PC-9 (cell line): ENCODE measurements around the gene RCE1. TPM values are rescaled to one million over a fixed set of nuclear protein-coding genes. Genes with fewer than 3 reads are reported as not detected.

Experiments
- BruUV-seq: library from RNA; stranded (reverse); fragments of 400-500 nt; replicated peaks from 2 replicates; lab custom pipeline; 2021; lab: Mats Ljungman, UMichigan
- CTCF ChIA-PET: fragments of 300-600 bp; sonication (Branson Sonifier 250); formaldehyde crosslinking; loops from one replicate; lab custom pipeline; 2022; ENCODE audit warnings: antibody characterized with exemption; lab: Charles Lee
- POLR2A ChIA-PET: fragments of 300-600 bp; sonication (Branson Sonifier 250); formaldehyde crosslinking; loops from one replicate; lab custom pipeline; 2022; ENCODE audit warnings: antibody characterized with exemption; ENCODE audit not compliant: unreplicated experiment; lab: Charles Lee
- DNase-seq, 2 experiments: peaks; one replicate each; pipeline versions ENCODE4 v3.0.0 to v3.0.0-alpha.2; 2015 to 2022; ENCODE audit warnings: mixed read lengths in 1 of 2
- H2AFZ ChIP-seq: fragments of 200-600 bp; sonication (generic); 2 replicates; pipeline ENCODE4 v1.8.1; 2017; ENCODE audit warnings: antibody characterized with exemption
- H3F3A ChIP-seq: fragments of 200-600 bp; sonication (generic); 2 replicates; pipeline ENCODE4 v1.8.1; 2017; ENCODE audit warnings: antibody characterized with exemption, mild to moderate bottlenecking, low read depth; ENCODE audit not compliant: insufficient read depth
- H3K27ac ChIP-seq: fragments of 200-600 bp; sonication (generic); 2 replicates; pipeline ENCODE4 v1.6.1; 2016; ENCODE audit warnings: mixed run types
- H3K27me3 ChIP-seq: fragments of 200-600 bp; sonication (generic); 2 replicates; pipeline ENCODE4 v1.6.1; 2016; ENCODE audit warnings: low read depth, mixed run types; ENCODE audit not compliant: insufficient read depth
- H3K36me3 ChIP-seq: fragments of 200-600 bp; sonication (generic); 2 replicates; pipeline ENCODE4 v1.6.1; 2016; ENCODE audit warnings: low read depth, mixed run types
- H3K4me1 ChIP-seq: fragments of 200-600 bp; sonication (generic); replicated peaks from 2 replicates; pipeline ENCODE4 v1.6.1; 2016; ENCODE audit warnings: mixed run types; ENCODE audit not compliant: insufficient read depth
- H3K4me2 ChIP-seq: fragments of 200-600 bp; sonication (generic); 2 replicates; pipeline ENCODE4 v1.6.1; 2017; ENCODE audit warnings: mixed run types
- H3K4me3 ChIP-seq: fragments of 200-600 bp; sonication (generic); 2 replicates; pipeline ENCODE4 v1.6.1; 2016; ENCODE audit warnings: mixed run types
- H3K79me2 ChIP-seq: fragments of 200-600 bp; sonication (generic); 2 replicates; pipeline ENCODE4 v1.6.1; 2017; ENCODE audit warnings: low read depth, mixed run types
- H3K9me2 ChIP-seq: fragments of 200-600 bp; sonication (generic); 2 replicates; pipeline ENCODE4 v1.8.1; 2017; ENCODE audit warnings: mild to moderate bottlenecking; ENCODE audit not compliant: insufficient read depth
- H3K9me3 ChIP-seq: fragments of 200-600 bp; sonication (generic); 2 replicates; pipeline ENCODE4 v1.8.1; 2016; ENCODE audit warnings: low read depth; ENCODE audit not compliant: insufficient read depth
- H4K20me1 ChIP-seq: fragments of 200-600 bp; sonication (generic); 2 replicates; pipeline ENCODE4 v1.8.1; 2017; ENCODE audit not compliant: insufficient read depth
- EZH2 ChIP-seq: fragments of 200-600 bp; sonication (generic); IDR thresholded peaks from 2 replicates; pipeline ENCODE4 v1.8.0; 2017; ENCODE audit warnings: antibody characterized with exemption, low read depth
- intact Hi-C: fragments of 100-400 bp; cut with micrococcal nuclease; formaldehyde crosslinking; loops from one replicate; pipeline ENCODE4 v1.10.0; 2022; ENCODE audit not compliant: unreplicated experiment
- total RNA-seq: library from RNA; stranded (reverse); gene quantifications from 2 replicates; pipeline ENCODE4 v1.2.3, GENCODE V29; 2021
- TF ChIP-seq, protein P1 (sequence below): fragments of 200-600 bp; sonication (generic); conservative IDR thresholded peaks from 2 replicates; pipeline ENCODE4 v1.6.1; 2017; ENCODE audit warnings: mixed run types, antibody characterized with exemption, mild to moderate bottlenecking, moderate library complexity

RCE1 gene
- total RNA-seq, 1 experiment from 2014 or later, result 42.9 TPM

DNA sequence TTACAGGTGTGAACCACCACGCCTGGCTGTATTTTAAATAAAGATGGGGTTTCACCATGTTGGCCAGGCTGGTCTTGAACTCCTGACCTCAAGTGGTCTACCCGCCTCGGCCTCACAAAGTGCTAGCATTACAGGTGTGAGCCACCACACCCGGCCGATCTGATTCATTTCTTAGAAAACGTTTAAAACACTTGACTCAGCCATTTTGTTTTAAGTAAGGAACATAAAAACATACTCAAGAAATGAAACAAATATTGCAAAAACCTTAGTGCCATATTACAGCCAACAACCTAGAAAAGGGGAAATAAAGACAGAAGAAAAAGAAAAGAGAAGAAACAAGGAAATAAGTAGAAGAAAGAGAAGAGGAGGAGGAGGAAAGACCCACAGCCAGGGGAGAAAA lies 31.0 kb downstream of the RCE1 start:
- H3K27ac ChIP-seq, result no peak overlapping the region
- H3K27me3 ChIP-seq, result no peaks in the 10 kb centered on the region
- POLR2A ChIA-PET, result no interaction called here
- no peaks in the 10 kb centered on the region for H3K9me3 ChIP-seq
- no peaks in the 10 kb centered on the region for H3K9me2 ChIP-seq
- CTCF ChIA-PET, result no interaction called here
- no peaks in the 10 kb centered on the region for H4K20me1 ChIP-seq
- no peak overlapping the region for H3K4me2 ChIP-seq
- no peak overlapping the region for H3K4me3 ChIP-seq
- BruUV-seq, result no TSS peak
- no peak for DNase-seq
- peaks cover 6% of the 10 kb centered on the region; the same call in 1 of the 2 replicates for H3F3A ChIP-seq
- no peak overlapping the region for H2AFZ ChIP-seq
- no peak for TF ChIP-seq EZH2
- TF ChIP-seq, protein P1, sequence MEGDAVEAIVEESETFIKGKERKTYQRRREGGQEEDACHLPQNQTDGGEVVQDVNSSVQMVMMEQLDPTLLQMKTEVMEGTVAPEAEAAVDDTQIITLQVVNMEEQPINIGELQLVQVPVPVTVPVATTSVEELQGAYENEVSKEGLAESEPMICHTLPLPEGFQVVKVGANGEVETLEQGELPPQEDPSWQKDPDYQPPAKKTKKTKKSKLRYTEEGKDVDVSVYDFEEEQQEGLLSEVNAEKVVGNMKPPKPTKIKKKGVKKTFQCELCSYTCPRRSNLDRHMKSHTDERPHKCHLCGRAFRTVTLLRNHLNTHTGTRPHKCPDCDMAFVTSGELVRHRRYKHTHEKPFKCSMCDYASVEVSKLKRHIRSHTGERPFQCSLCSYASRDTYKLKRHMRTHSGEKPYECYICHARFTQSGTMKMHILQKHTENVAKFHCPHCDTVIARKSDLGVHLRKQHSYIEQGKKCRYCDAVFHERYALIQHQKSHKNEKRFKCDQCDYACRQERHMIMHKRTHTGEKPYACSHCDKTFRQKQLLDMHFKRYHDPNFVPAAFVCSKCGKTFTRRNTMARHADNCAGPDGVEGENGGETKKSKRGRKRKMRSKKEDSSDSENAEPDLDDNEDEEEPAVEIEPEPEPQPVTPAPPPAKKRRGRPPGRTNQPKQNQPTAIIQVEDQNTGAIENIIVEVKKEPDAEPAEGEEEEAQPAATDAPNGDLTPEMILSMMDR, result no peak
- no peaks in the 10 kb centered on the region for H3K79me2 ChIP-seq
- H3K36me3 ChIP-seq, result no peaks in the 10 kb centered on the region
- H3K4me1 ChIP-seq, result peaks cover 10% of the 10 kb centered on the region; the same call in 1 of the 2 replicates
- intact Hi-C loops, result no loop called here

DNA sequence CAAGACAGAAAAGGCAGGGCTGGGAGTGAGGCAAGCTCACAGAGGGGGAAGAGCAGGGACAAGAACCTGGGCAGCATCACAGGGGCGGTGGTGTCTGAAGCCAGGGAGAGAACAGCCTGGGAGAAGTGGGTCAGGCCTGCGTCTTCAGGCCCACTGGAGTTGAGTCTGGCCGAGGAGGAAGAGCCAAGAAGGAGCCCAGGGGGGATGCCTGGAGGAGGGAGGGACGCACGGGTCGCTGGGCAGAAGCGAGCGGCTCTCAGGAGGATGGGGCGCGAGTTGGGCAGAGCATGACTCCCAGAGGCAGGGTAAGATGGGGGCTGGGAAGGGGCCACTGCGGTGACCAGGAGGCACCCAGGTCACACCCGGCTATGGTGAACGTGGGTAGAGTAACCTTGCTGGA lies 32.1 kb downstream of the RCE1 start:
- Histone ChIP-seq H3K4me1 (peaks cover 17% of the 10 kb centered on the region), H3K27ac (no peak overlapping the region), H2AFZ (no peak overlapping the region), H3K9me2 (no peaks in the 10 kb centered on the region), H3K27me3 (no peaks in the 10 kb centered on the region), H4K20me1 (no peaks in the 10 kb centered on the region), H3K4me3 (no peak overlapping the region), H3K36me3 (no peaks in the 10 kb centered on the region), H3K9me3 (no peaks in the 10 kb centered on the region), H3K4me2 (no peak overlapping the region), H3F3A (peaks cover 5% of the 10 kb centered on the region; the same call in 1 of the 2 replicates), H3K79me2 (no peaks in the 10 kb centered on the region)
- ChIA-PET POLR2A (no interaction called here), CTCF (no interaction called here)
- TF ChIP-seq, protein P1, result no peak
- no peak for TF ChIP-seq EZH2
- no TSS peak for BruUV-seq
- no peak for DNase-seq
- intact Hi-C loops, result no loop called here

DNA sequence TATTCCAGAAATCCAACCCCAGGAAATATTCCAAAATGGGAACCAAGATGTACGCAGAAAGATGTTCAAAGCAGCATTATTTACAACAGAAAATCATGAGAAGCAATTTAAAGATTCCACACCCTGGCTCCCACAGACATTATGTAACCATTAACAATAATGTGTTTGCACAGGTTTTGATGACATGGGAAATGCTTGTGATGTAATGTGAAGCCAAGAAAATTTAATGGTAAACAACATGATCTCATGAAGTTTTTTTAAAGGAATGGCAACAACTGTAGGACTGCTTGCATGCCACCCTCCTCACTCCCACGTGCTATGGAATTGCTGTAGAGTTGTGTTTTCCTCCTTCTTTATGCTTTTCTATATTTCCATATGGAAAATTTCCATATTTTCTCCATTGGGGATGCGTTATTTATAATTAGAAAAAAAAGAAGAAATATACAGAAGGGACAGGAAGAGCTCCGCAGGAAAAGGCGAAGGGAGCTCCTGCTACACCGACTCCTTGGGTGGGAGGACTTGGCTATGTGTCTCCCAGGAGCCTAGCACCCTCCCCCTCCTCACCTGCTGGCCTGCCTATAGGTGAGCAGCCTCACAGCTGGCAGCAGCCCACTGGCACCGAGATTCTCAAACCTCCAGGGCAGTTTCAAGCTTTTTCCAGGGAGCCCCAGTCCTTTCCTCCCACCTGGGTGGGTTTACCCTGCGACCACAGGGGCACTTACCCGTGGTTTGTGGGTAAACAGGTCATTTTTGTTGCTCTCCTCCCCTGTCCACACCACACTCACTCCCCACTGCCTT lies 34.5 kb downstream of the RCE1 start:
- H2AFZ ChIP-seq, result no peak overlapping the region
- intact Hi-C loops, result no loop called here
- TF ChIP-seq EZH2, result no peak
- TF ChIP-seq, protein P1, result no peak
- H3K9me3 ChIP-seq, result no peaks in the 10 kb centered on the region
- H4K20me1 ChIP-seq, result no peaks in the 10 kb centered on the region
- CTCF ChIA-PET, result interaction anchor here (0.6 kb wide), 1 partner anchor 56 kb away, joined by 3 read pairs; no protein-coding TSS in a partner anchor
- H3K4me2 ChIP-seq, result no peak overlapping the region
- no peaks in the 10 kb centered on the region for H3K9me2 ChIP-seq
- H3K36me3 ChIP-seq, result no peaks in the 10 kb centered on the region
- no TSS peak for BruUV-seq
- H3K4me1 ChIP-seq, result peaks cover 41% of the 10 kb centered on the region
- no peak overlapping the region for H3K4me3 ChIP-seq
- H3K27ac ChIP-seq, result no peak overlapping the region
- POLR2A ChIA-PET, result interaction anchor here (0.5 to 0.6 kb wide), 2 partner anchors 440 to 1151 kb away, joined by 3 to 5 read pairs; no protein-coding TSS in a partner anchor
- peak in 1 of 2 experiments; percentile 42 for DNase-seq
- H3F3A ChIP-seq, result peaks cover 27% of the 10 kb centered on the region; the same call in 1 of the 2 replicates
- H3K79me2 ChIP-seq, result no peaks in the 10 kb centered on the region
- H3K27me3 ChIP-seq, result no peaks in the 10 kb centered on the region
